Loucy (cell line): ENCODE measurements around the gene OR1L6.

Source experiments
- H2AFZ ChIP-seq: fragments of 200-600 bp; sonication (generic); 2 replicates; pipeline ENCODE4 v1.6.0; 2016; ENCODE audit warnings: antibody characterized with exemption, mild to moderate bottlenecking, low read length, moderate library complexity
- H3F3A ChIP-seq: fragments of 200-600 bp; 2 replicates; pipeline ENCODE4 v1.6.0; 2016; ENCODE audit warnings: antibody characterized with exemption, low read depth, mild to moderate bottlenecking
- H3K27me3 ChIP-seq: fragments of 200-600 bp; sonication (generic); 2 replicates; pipeline ENCODE4 v1.6.1; 2014; ENCODE audit warnings: low read length, mild to moderate bottlenecking; ENCODE audit not compliant: insufficient read depth, poor library complexity, severe bottlenecking
- H3K36me3 ChIP-seq: fragments of 200-600 bp; sonication (generic); 2 replicates; pipeline ENCODE4 v1.6.1; 2016; ENCODE audit warnings: low read length; ENCODE audit not compliant: insufficient read depth
- H3K4me1 ChIP-seq: fragments of 200-600 bp; sonication (generic); 2 replicates; pipeline ENCODE4 v1.5.1; 2014; ENCODE audit warnings: low read length, mild to moderate bottlenecking; ENCODE audit not compliant: insufficient read depth, poor library complexity, severe bottlenecking
- H3K4me2 ChIP-seq: fragments of 200-600 bp; sonication (generic); 2 replicates; pipeline ENCODE4 v1.6.0; 2014; ENCODE audit warnings: antibody characterized with exemption, low read length, low read depth, mild to moderate bottlenecking; ENCODE audit not compliant: poor library complexity, severe bottlenecking
- H3K4me3 ChIP-seq: fragments of 200-600 bp; sonication (generic); 2 replicates; pipeline ENCODE4 v1.5.1; 2014; ENCODE audit warnings: low read length, mild to moderate bottlenecking, mixed read lengths; ENCODE audit not compliant: poor library complexity, severe bottlenecking
- H3K79me2 ChIP-seq: fragments of 200-600 bp; sonication (generic); 2 replicates; pipeline ENCODE4 v1.6.1; 2014; ENCODE audit warnings: low read length; ENCODE audit not compliant: insufficient read depth
- H3K9ac ChIP-seq: fragments of 200-600 bp; sonication (generic); 2 replicates; pipeline ENCODE4 v1.6.0; 2014; ENCODE audit warnings: mild to moderate bottlenecking, low read depth, low read length, moderate library complexity; ENCODE audit not compliant: poor library complexity, severe bottlenecking
- H3K9me2 ChIP-seq: fragments of 200-600 bp; sonication (generic); replicated peaks from 2 replicates; pipeline ENCODE4 v1.6.1; 2016; ENCODE audit warnings: low read depth, low read length, mixed read lengths
- H3K9me3 ChIP-seq: fragments of 200-600 bp; sonication (generic); 2 replicates; pipeline ENCODE4 v1.6.1; 2014; ENCODE audit warnings: mild to moderate bottlenecking, antibody characterized with exemption, low read length, low read depth; ENCODE audit not compliant: insufficient read depth
- H4K20me1 ChIP-seq: fragments of 200-600 bp; sonication (generic); 2 replicates; pipeline ENCODE4 v1.6.0; 2014; ENCODE audit warnings: antibody characterized with exemption, low read length, mild to moderate bottlenecking; ENCODE audit not compliant: insufficient read depth, poor library complexity, severe bottlenecking
- EZH2phosphoT487 ChIP-seq: fragments of 200-600 bp; IDR thresholded peaks from 2 replicates; pipeline ENCODE4 v1.6.1; 2018; ENCODE audit warnings: antibody characterized with exemption, mild to moderate bottlenecking, moderate library complexity, borderline replicate concordance
- TF ChIP-seq, protein P1 (sequence below): fragments of 200-600 bp; sonication (generic); conservative IDR thresholded peaks from 2 replicates; pipeline ENCODE4 v1.5.1; 2014; ENCODE audit warnings: mild to moderate bottlenecking, antibody characterized with exemption, low read length

OR1L6 gene, protein sequence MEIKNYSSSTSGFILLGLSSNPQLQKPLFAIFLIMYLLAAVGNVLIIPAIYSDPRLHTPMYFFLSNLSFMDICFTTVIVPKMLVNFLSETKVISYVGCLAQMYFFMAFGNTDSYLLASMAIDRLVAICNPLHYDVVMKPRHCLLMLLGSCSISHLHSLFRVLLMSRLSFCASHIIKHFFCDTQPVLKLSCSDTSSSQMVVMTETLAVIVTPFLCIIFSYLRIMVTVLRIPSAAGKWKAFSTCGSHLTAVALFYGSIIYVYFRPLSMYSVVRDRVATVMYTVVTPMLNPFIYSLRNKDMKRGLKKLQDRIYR

DNA sequence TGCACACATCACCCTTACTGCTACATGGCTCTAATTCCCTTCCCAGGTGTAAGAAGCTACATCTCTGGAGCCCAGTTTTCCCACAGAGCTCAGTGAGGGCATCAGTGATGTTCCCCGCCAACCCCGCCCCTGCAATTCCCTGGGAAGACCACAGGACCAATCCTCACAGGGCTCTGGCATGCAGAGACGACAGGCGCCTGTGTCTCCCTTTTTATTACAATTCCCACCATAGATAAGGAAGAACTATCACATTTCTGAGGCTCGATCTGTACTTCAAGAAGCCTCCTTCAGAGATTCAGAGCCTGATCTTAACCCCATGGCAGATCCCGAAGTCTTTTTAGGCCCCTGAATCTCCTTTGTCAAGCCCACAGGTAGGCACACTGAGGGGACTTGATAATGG, at the start of gene OR1L6:
Gene OR1L6, plus strand, starts transcription at position 301 of the 400 bp plus-strand sequence. CDS start 7,545 bp downstream, outside the sequence.
- Histone ChIP-seq H3K4me2 (no peak within 1 kb of the TSS), H3K4me1 (no peaks in the 10 kb centered on the region), H3K36me3 (no peaks in the 10 kb centered on the region), H3K9me2 (no peaks in the 10 kb centered on the region; the same call in 1 of the 2 replicates), H4K20me1 (no peaks in the 10 kb centered on the region), H3K9ac (no peak within 1 kb of the TSS), H3K9me3 (no peaks in the 10 kb centered on the region), H3F3A (no peaks in the 10 kb centered on the region), H2AFZ (no peak within 1 kb of the TSS), H3K79me2 (no peaks in the 10 kb centered on the region), H3K4me3 (no peak within 1 kb of the TSS), H3K27me3 (no peaks in the 10 kb centered on the region)
- TF ChIP-seq, protein P1, sequence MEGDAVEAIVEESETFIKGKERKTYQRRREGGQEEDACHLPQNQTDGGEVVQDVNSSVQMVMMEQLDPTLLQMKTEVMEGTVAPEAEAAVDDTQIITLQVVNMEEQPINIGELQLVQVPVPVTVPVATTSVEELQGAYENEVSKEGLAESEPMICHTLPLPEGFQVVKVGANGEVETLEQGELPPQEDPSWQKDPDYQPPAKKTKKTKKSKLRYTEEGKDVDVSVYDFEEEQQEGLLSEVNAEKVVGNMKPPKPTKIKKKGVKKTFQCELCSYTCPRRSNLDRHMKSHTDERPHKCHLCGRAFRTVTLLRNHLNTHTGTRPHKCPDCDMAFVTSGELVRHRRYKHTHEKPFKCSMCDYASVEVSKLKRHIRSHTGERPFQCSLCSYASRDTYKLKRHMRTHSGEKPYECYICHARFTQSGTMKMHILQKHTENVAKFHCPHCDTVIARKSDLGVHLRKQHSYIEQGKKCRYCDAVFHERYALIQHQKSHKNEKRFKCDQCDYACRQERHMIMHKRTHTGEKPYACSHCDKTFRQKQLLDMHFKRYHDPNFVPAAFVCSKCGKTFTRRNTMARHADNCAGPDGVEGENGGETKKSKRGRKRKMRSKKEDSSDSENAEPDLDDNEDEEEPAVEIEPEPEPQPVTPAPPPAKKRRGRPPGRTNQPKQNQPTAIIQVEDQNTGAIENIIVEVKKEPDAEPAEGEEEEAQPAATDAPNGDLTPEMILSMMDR, result no peak
- no peak for TF ChIP-seq EZH2phosphoT487

DNA sequence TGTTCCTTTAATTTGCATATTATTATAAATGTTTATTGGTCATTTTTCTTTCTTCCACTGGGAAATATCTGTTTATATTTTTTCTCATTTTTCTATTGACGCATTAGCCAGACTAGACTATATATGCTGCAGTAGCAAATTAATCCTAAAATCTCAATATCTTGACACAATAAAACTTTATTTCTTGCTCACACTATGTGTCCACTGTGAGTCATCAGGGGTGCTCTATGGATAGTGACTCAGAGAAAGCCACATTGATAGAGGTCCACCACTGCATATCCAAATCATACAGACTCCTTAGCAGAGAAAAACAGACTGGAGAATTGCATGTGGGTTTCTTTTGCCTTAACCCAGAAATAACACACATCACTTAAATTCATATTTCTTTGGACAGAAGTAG, 46.4 kb upstream of the OR1L6 start:
- Histone ChIP-seq H3K36me3 (no peaks in the 10 kb centered on the region), H3K9me3 (0 out of 2 replicates have a peak, but pooled peaks cover 4% of the 10 kb centered on the region), H3F3A (no peaks in the 10 kb centered on the region), H3K4me1 (no peaks in the 10 kb centered on the region), H3K4me2 (no peak overlapping the region), H3K4me3 (no peak overlapping the region), H3K9ac (no peak overlapping the region), H3K79me2 (no peaks in the 10 kb centered on the region), H3K9me2 (no peaks in the 10 kb centered on the region), H3K27me3 (no peaks in the 10 kb centered on the region), H2AFZ (no peak overlapping the region), H4K20me1 (no peaks in the 10 kb centered on the region)
- TF ChIP-seq, protein P1, result no peak
- no peak for TF ChIP-seq EZH2phosphoT487

DNA sequence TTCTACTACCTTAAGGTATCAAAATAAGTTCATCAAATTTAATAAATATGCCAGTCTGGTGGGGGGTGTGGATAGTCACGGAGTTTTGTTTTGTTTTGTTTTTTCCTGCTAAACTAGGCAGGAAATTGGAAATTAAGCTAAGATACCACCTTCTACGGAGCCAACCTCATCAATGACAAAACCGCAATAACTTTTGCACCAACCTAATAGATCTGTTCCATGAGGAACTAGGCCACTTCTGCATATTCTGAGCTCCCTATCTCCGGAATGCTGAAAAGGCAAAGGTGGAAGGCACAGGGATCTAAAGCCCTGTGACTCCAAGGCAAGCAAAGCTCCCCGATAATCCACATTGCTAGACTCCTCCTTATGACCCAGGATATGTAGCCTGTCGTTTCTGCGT, 24.1 kb upstream of the OR1L6 start:
- H3K9me2 ChIP-seq, result no peaks in the 10 kb centered on the region
- no peaks in the 10 kb centered on the region for H4K20me1 ChIP-seq
- no peaks in the 10 kb centered on the region for H3K9me3 ChIP-seq
- TF ChIP-seq, protein P1, result no peak
- no peak for TF ChIP-seq EZH2phosphoT487
- H3K27me3 ChIP-seq, result no peaks in the 10 kb centered on the region
- no peaks in the 10 kb centered on the region for H3K36me3 ChIP-seq
- no peaks in the 10 kb centered on the region for H3F3A ChIP-seq
- H3K79me2 ChIP-seq, result no peaks in the 10 kb centered on the region
- no peaks in the 10 kb centered on the region for H3K4me1 ChIP-seq
- no peak overlapping the region for H2AFZ ChIP-seq
- H3K4me3 ChIP-seq, result no peak overlapping the region
- no peak overlapping the region for H3K4me2 ChIP-seq
- no peak overlapping the region for H3K9ac ChIP-seq
